Stimulated activated CD4-positive, alpha-beta T cell treated with anti-CD3 and anti-CD28 coated beads, Interleukin-1b, Interleukin-23, amount 100 ng/mL, for 4 hours (primary cell): ENCODE results near the gene EDRF1.
"Not testable (repeated sequence)": the region's sequence is repeated elsewhere in the genome, so short reads cannot be mapped to it uniquely, and the experiment has no call there.

Experiments used
- DNase-seq, 2 donors: peaks; one replicate each; pipeline ENCODE4 v3.0.0-alpha.2; 2020; ENCODE audit warnings: low read depth in 2 of 2

The EDRF1 gene

GRCh38 chr10:125719173-125720001 is at the start of gene EDRF1:
Gene EDRF1, plus strand, starts transcription at chr10:125719709. Its CDS starts 99 bp downstream, at chr10:125719808.
- DNase-seq = peak; percentile 97 to 98

GRCh38 chr10:125672884-125673283 is 46.6 kb upstream of the EDRF1 start:
- no peak for DNase-seq

DNA sequence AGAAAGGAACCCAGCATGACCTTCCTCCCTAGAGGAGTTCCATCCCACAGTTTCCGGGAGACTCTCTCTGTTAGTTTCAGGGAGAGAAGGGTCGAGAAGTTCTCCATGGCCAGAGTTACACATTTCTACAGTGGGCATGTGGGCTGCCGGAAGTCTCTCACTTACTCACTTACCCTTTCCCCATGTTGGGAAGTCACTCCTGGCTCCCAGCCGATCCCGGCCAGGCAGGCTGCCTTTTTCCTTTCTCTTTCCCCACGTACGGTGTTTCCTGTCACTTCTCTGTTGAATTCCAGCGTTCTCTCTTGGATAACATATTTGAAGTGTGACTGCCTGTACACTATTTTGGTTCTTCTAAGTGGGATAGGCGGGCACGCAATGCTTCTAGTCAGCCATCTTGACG is 40.1 kb upstream of the EDRF1 start:
- DNase-seq = no peak

DNA sequence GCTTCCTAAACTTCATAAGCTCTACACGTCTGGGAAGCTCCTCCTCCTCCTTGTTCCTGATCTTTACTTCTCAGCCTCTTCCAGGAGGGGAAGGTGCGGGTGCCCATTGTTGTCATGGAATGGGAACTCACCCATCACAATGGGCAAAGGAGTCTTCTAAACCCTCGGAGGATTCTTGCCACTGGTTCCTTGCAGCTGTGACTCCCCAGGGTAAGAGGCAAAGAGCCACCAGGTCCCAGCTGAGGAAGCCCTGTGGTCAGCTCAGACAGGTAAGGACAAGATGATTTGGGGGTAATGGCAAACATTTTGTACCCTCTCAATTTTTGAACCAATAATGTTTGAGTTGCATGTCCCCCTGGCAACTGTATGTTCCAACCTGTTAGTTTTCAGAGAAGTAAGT is 36.4 kb upstream of the EDRF1 start, which contains the start of gene TEX36:
TSS of gene TEX36 (minus strand) at position 101 of the 400 bp plus-strand sequence. CDS start 174 bp downstream, outside the sequence.
- no peak for DNase-seq

DNA sequence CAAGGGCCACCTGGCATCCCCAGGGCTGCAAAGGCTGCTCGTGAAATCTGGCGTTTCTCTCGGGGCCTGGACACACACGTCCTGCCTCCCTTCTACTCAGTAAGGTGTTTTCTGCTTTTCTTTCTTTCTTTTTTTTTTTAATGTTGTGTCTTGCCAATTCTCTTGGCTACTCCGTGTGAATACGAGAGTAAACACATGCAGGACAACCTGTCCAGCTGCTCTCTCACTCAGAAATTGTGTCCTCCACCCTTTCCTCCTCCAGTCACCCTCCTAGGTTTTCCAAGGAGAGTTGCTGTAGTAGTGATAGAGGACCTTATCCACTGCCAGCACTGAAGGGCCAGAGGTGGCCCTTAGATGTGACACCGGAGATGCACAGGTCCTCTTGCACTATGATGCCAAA is 35.7 kb upstream of the EDRF1 start:
- DNase-seq = no peak

GRCh38 chr10:125684581-125684980 is 34.9 kb upstream of the EDRF1 start:
- DNase-seq = no peak

- no peak for DNase-seq
Observed at GRCh38 chr10:125687507-125688185, 31.9 kb upstream of the EDRF1 start.

GRCh38 chr10:125689955-125690569 is 29.4 kb upstream of the EDRF1 start:
- no peak for DNase-seq

- no peak for DNase-seq
Observed at GRCh38 chr10:125691160-125691981, 28.1 kb upstream of the EDRF1 start.

GRCh38 chr10:125692196-125692595 is 27.3 kb upstream of the EDRF1 start:
- no peak for DNase-seq

DNA sequence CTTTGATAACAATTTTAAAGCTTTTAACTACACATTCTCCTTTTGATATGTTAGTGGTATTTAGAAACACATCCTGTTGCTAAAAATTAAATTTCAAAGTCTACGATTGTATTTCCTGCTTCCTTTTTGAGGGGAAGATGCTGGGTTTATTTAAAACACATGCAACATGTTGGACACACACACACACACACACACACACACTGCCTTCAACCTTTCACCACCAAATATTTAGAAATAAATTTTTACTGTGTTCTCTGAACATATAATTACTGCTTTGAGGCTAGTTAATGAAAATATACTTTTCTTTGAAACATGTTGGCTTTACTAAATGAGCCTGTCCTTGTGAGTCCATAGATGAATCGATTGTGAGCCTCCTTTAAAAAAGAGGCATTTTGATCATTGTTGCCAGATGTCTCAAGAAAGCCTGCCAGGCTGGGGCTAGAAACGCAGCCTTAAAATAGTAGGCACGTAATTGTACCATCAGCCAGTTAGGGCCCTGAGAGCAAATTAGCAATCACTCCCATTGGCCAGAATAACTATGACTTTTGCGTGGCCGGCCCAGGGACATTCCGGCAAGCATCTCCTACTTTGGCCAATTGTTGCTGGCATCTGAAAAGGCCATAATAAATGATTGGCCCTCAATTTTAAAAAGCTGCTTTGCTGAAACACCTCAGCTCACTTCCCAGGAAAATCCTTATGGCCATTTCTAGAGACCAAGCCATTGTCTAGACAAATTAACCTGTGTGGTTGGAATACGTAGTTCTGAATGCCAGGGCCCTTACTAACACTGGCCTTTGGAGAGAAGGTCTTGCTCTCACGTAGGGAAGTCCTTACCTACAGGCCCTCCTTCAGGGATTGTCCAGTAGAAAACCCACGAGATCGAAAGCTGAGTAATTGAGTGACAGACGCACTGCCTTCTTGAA is 26.6 kb upstream of the EDRF1 start:
- DNase-seq = no peak

- no peak for DNase-seq
Observed at GRCh38 chr10:125693524-125693847, 26.0 kb upstream of the EDRF1 start.

DNA sequence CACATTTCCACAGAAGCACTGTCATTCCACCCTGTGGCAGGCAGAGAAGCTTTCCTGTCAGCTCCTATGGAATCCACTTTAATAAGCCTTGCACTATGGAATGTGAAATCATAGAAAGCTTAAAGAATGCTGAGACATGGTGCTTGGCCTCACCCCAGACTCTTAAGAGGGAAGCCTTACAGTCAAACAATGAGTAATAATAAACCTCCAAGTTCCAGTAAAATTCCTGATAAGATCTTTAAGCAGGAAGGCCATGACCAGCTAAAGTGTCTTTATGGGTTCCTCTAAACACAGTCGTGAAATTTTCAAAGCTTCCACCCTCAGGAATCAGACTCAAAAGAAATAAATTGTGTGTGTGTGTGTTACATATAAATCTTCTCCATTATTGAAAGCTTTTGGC is 24.6 kb upstream of the EDRF1 start:
- DNase-seq = no peak

DNA sequence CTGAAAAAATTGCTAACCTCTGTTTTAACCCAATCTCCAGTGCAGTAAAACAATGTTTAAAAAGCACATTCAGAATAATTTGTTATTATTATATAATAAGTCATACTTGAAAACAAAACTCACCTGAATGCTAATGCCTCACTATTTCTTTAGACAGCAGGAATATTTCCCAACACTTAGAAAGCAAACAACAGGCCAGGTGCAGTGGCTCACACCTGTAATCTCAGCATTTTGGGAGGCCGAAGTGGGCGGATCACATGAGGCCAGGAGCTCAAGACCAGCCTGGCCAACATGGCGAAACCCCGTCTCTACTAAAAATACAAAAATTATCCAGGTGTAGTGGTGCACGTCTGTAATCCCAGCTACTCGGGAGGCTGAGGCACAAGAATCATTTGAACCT is 22.6 kb upstream of the EDRF1 start:
- DNase-seq = not testable (repeated sequence)

DNA sequence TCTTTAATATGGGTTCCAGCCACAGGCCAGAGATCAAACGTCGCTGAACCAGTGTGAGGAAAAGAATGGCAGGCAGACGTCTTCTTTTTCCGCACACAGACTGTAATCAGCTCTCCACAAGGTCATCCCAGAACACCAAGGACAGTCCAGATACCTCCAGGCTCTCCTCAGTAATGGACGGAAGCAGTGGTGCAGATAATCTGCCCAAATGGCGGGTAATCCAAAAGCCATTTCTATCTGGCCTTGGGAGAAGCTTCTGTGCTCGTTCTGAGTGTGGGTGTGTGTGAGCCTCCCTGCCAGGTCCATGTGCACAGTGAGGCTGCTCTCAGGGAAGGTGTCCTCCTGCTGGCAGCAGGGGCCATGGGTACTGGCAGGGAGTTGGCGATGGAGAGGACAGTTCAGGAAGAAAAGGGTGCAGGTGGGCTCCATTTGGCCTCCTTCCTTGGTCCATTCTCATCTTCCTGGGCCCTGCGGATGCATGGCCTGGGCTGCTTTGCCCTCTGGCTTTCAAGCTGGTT is 21.0 kb upstream of the EDRF1 start:
- DNase-seq = no peak

DNA sequence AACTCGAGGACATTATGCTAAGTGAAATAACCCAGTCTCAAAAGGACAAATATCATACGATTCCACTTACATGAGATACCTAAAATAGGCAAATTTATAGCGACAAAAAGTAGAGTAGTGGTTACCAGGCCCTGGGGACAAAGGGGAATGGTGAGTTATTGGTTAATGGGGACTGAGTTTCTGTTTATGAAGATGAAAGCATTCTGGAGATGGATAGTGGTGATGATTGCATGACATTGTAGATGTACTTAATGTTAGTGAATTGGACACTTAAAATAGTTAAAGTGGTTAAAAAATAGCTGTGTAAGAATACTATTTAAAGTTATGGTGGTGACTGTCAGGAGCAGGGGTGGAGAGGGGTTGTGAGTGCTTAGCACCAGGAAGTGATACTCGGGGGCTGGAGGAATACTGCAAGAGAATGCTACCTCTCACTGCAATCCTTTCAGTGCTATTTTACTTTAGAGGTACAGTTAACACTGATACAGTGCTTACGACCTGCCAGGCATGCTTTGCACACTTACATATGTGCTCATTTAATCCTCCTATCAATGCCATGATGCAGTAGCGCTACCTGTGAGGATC is 19.9 kb upstream of the EDRF1 start:
- DNase-seq = no peak

- no peak for DNase-seq
Observed at GRCh38 chr10:125700355-125700911, 19.1 kb upstream of the EDRF1 start.

DNA sequence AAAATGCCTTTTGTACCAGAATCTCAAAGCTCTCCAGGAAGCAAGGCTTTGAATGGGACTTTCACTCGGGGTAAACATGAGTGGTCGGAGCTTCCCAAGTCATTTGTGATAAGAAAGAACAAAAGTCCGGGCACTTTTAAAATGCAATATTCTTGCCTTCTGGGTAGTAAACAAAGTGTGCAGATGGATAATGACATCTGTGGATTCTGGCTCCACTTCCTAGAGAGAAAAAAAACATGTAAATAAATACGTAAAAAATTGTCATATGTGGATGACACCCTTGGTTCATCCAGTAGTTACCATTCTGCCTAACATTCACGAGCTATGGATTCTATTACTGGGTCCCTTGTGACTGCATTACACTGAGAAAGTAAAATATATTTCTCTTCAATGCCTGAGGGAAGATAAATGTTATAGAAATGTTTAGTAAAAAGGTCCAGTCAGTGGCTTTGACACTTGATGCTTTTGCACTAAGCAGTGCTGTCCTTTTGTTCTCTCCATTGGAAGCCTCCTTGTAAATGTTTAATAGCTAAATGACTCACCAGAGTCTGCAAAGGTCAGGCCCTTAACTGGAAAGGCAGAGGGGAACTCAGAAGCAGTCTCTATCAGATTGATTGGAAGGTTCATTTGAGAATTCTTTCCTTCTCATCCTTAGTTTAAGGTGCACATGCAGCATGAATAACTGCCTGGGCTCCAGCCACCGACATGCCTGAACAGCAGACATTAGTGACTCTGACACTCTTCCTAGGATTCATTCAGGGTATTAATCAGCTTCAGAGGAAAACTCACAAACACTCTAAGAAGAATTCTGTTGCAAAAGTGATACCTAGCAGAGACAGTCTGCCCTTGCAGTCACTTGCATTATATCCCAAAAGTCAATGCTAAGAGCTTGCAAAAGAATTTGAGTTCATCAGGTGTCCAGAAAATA is 11.7 kb upstream of the EDRF1 start:
- DNase-seq = no peak
